ENCODE results near the gene NTMT1. TPM values are rescaled to one million over a fixed set of nuclear protein-coding genes. Genes with fewer than 3 reads are reported as not detected.

The NTMT1 gene
- total RNA-seq, 4 donors from 2014 or later: 1.8 to 30.8 (median 21.6) TPM

GRCh38 chr9:129669946-129670345 is 44.0 kb downstream of the NTMT1 start:
- intact Hi-C loops (cut with DNase I; ENCODE audit: low total_unique reads): no loop called here
- H3K36me3 ChIP-seq: no peaks in the 10 kb centered on the region
- H3K27me3 ChIP-seq: peaks cover 0 to 5% of the 10 kb centered on the region in 2 donors
- no peak for DNase-seq
- TF ChIP-seq CTCF (IDR thresholded peaks at IDR 0.05): no peak
- TF ChIP-seq POLR2A (IDR thresholded peaks at IDR 0.05): no peak
- no peak overlapping the region for H3K4me3 ChIP-seq
- H3K9me3 ChIP-seq: no peaks in the 10 kb centered on the region
- no peaks in the 10 kb centered on the region for H3K4me1 ChIP-seq
- no peak overlapping the region for H3K27ac ChIP-seq

- intact Hi-C loops (cut with DNase I; ENCODE audit: low total_unique reads): no loop called here
- Histone ChIP-seq H3K27ac (no peak overlapping the region), H3K27me3 (peaks cover 0 to 5% of the 10 kb centered on the region in 2 donors), H3K4me1 (no peaks in the 10 kb centered on the region), H3K4me3 (no peak overlapping the region), H3K9me3 (no peaks in the 10 kb centered on the region), H3K36me3 (no peaks in the 10 kb centered on the region)
- no peak for DNase-seq
- TF ChIP-seq POLR2A (IDR thresholded peaks at IDR 0.05) (no peak), CTCF (IDR thresholded peaks at IDR 0.05) (no peak)
Measured at GRCh38 chr9:129671065-129671464, 45.1 kb downstream of the NTMT1 start.

GRCh38 chr9:129671519-129671918 is 45.6 kb downstream of the NTMT1 start:
- no peak overlapping the region for H3K4me3 ChIP-seq
- H3K9me3 ChIP-seq: no peaks in the 10 kb centered on the region
- no peaks in the 10 kb centered on the region for H3K4me1 ChIP-seq
- intact Hi-C loops (cut with DNase I; ENCODE audit: low total_unique reads): no loop called here
- DNase-seq: no peak
- TF ChIP-seq CTCF (IDR thresholded peaks at IDR 0.05) (no peak), POLR2A (IDR thresholded peaks at IDR 0.05) (no peak)
- H3K27ac ChIP-seq: no peak overlapping the region
- no peaks in the 10 kb centered on the region for H3K36me3 ChIP-seq
- peaks cover 0 to 2% of the 10 kb centered on the region in 2 donors for H3K27me3 ChIP-seq

GRCh38 chr9:129672702-129673101 is 46.7 kb downstream of the NTMT1 start:
- intact Hi-C loops (cut with DNase I; ENCODE audit: low total_unique reads): no loop called here
- H3K9me3 ChIP-seq: no peaks in the 10 kb centered on the region
- H3K36me3 ChIP-seq: no peaks in the 10 kb centered on the region
- H3K27me3 ChIP-seq: no peaks in the 10 kb centered on the region
- DNase-seq: no peak
- H3K4me3 ChIP-seq: no peak overlapping the region
- no peak overlapping the region for H3K27ac ChIP-seq
- TF ChIP-seq POLR2A (IDR thresholded peaks at IDR 0.05): no peak
- TF ChIP-seq CTCF (IDR thresholded peaks at IDR 0.05): no peak
- no peaks in the 10 kb centered on the region for H3K4me1 ChIP-seq

- no peaks in the 10 kb centered on the region for H3K36me3 ChIP-seq
- intact Hi-C loops (cut with DNase I; ENCODE audit: low total_unique reads): no loop called here
- DNase-seq: no peak
- TF ChIP-seq CTCF (IDR thresholded peaks at IDR 0.05): no peak
- TF ChIP-seq POLR2A (IDR thresholded peaks at IDR 0.05): no peak
- no peak overlapping the region for H3K4me3 ChIP-seq
- H3K9me3 ChIP-seq: no peaks in the 10 kb centered on the region
- H3K27ac ChIP-seq: no peak overlapping the region
- H3K27me3 ChIP-seq: no peaks in the 10 kb centered on the region
- H3K4me1 ChIP-seq: no peaks in the 10 kb centered on the region
Measured at GRCh38 chr9:129673602-129674001, 47.6 kb downstream of the NTMT1 start.
